Fibroblast of lung (primary cell): Measurements from ENCODE around the gene HCFC1R1.

ENCODE experiments used
- EZH2 ChIP-seq: IDR thresholded peaks from 2 replicates; pipeline ENCODE4 v1.5.1; 2012; ENCODE audit warnings: low read length, control low read depth, mild to moderate bottlenecking; ENCODE audit errors: missing control alignments
- TF ChIP-seq, protein P1 (sequence below), 2 donors: IDR thresholded peaks in 1 of 2; conservative IDR thresholded peaks in 1 of 2; 1 replicate in 1 of 2; 2 replicates in 1 of 2; pipeline ENCODE4 v1.5.1; 2011 to 2012; ENCODE audit warnings: low read length in 2 of 2, control low read depth in 1 of 2, inconsistent platforms in 1 of 2, low read depth in 1 of 2, mild to moderate bottlenecking in 1 of 2

DNA sequence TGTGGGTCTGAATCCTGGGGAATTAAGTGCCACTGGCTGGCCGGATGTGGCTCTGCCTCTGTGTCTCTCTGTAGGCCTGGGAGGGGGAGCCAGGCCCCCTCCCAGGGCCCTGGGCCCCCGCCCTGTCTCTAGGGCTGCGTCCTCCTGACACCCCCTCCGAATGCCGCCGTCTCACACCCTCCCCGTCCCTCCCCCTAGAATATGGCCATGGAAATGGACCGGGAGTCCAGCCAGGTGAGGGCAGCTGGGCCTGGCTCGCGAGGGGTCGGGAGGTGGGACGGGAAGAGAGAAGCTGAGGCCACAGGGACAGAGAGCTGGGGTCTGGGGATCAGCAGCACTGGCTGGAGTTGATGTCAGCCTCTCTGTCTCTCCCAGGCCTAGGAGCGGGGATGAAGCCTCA, 27.4 kb downstream of the HCFC1R1 start:
- TF ChIP-seq, protein P1, sequence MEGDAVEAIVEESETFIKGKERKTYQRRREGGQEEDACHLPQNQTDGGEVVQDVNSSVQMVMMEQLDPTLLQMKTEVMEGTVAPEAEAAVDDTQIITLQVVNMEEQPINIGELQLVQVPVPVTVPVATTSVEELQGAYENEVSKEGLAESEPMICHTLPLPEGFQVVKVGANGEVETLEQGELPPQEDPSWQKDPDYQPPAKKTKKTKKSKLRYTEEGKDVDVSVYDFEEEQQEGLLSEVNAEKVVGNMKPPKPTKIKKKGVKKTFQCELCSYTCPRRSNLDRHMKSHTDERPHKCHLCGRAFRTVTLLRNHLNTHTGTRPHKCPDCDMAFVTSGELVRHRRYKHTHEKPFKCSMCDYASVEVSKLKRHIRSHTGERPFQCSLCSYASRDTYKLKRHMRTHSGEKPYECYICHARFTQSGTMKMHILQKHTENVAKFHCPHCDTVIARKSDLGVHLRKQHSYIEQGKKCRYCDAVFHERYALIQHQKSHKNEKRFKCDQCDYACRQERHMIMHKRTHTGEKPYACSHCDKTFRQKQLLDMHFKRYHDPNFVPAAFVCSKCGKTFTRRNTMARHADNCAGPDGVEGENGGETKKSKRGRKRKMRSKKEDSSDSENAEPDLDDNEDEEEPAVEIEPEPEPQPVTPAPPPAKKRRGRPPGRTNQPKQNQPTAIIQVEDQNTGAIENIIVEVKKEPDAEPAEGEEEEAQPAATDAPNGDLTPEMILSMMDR (conservative IDR thresholded peaks at IDR 0.05 in 1 of 2, IDR thresholded peaks at IDR 0.05 in 1 of 2; ENCODE audit: low read depth in 1 of 2, low read length in 2 of 2) = no peak
- no peak for TF ChIP-seq EZH2
